ENCODE data around the gene CLRN2.

- TF ChIP-seq, protein P1, sequence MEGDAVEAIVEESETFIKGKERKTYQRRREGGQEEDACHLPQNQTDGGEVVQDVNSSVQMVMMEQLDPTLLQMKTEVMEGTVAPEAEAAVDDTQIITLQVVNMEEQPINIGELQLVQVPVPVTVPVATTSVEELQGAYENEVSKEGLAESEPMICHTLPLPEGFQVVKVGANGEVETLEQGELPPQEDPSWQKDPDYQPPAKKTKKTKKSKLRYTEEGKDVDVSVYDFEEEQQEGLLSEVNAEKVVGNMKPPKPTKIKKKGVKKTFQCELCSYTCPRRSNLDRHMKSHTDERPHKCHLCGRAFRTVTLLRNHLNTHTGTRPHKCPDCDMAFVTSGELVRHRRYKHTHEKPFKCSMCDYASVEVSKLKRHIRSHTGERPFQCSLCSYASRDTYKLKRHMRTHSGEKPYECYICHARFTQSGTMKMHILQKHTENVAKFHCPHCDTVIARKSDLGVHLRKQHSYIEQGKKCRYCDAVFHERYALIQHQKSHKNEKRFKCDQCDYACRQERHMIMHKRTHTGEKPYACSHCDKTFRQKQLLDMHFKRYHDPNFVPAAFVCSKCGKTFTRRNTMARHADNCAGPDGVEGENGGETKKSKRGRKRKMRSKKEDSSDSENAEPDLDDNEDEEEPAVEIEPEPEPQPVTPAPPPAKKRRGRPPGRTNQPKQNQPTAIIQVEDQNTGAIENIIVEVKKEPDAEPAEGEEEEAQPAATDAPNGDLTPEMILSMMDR (IDR thresholded peaks at IDR 0.05) = no peak
- no peak for TF ChIP-seq POLR2AphosphoS5 (IDR thresholded peaks at IDR 0.05; ENCODE audit: low read depth, low read length)
These were observed 23.8 kb upstream of the CLRN2 start for GRCh38 chr4:17491196-17491595.
